NCI-H2227 (cell line): ENCODE measurements around the gene RAD51B.
A peak's percentile ranks its signal among the peaks of the same experiment; 100 is the strongest.

Source experiments
- DNase-seq: peaks from one replicate; lab custom pipeline; 2025; ENCODE audit not compliant: unreplicated experiment; lab: John Stamatoyannopoulos, UW

RAD51B gene

DNA sequence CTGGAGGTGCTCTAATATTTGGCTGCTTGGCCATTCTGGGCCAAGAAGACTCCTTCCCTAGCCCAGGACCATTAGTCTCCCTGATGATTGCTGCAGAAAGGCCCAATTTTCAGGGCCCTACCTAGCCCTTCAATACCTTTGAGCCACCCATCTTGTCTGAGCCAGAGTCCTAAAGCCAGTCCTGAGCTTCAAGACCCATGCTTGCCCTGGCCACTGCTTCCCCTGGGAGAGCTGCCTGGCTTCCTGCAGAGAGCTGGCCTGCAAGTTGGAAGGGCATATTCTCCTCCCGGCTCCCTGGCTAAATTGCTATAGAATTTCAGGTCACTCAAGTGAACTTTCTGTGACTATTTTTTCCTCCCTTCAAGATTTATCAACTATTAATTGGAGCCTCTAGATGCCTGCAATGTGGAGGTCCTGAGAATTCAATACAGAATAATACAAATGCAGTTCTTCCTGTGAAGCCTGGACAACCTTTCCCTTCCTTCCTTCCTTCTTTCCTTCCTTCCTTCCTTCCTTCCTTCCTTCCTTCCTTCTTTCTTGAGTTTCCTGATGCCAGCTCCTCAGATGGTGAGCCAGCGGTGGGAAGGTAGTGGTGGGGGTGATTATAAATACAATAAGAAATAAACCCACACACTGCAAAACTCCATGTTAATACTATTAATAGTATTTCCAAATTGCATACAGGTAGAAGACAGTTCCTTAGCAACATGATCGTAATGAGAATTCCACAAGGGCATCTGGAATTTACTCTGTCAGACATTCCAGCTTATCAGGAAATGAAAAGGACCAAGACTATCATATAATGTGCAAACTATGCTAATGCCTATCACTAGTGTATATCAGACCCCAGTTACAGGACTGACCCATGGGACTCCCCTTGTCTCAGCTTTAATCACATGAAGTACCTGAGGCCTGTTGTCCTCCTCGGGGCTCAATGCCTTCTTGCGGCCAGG, 865.2 kb downstream of the RAD51B start:
- DNase-seq: no peak

DNA sequence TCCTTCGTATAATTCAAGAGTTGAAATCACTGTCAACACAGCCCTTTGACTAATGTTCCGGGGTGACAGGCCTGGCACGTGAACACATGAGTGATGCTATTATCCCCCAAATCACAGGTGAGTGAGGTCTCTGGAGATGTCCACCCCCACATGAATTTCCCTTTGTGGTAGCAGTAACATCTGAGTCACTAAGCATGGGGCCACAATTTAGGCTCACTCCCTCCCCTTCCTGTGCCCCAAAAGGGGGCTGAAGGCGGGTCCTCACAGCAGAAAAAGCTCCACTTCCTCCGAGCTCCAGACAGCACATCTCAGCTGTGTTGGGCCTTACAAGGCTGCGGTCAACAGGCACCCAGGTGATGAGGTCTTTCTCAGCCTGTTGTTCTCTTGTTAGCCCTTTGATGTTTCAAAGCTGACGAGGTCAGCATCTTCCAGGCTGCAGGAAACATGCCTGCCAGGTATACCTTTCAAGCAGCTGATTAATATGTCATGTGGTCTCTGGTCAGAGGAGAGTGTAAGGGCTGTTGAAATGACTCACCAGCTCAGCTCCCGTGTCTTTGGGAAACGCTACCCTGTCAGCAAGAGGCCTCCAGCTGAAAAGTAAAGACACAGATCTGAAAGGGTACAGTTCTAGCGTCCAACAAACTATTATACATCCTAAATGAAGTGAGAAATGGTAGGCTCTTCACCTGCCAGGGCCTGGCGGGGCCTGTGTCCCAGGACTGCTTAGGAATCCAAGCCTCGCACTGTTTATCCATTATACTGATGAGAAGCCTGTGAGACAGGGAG, 866.0 kb downstream of the RAD51B start:
- DNase-seq: no peak

DNA sequence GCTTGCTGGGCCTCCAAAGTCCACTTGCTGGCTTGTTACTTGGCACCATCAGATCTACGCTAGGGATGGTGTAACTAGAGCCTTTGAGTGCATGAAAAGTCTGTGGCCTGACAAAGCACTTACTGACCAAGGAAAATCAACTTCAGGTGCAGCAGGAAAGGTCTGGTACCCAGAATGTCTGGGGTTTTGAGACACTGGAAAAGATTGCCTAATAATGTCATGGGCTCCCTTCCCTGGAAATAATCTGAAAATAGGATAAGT, 866.6 kb downstream of the RAD51B start:
- no peak for DNase-seq

DNA sequence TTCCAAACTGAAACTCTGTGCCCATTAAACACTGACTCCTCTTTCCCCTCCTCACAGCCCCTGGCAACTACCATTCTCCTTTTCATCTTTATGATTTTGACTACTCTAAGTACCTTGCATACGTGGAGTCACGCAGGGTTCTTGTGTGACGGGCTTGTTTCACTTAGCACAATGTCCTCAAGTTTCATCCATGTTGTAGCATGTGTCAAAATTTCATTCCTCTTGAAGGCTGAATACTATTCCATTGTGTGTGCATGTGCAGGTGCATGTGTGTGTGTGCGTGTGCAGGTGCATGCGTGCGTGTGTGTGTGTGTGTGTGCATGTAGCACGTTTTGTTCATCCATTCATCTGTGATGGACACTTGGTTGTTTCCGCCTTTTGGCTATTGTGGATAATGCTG, 867.1 kb downstream of the RAD51B start:
- DNase-seq: no peak

- no peak for DNase-seq
Observed at GRCh38 chr14:68687746-68688145, 868.2 kb downstream of the RAD51B start.

GRCh38 chr14:68688872-68689371, 869.3 kb downstream of the RAD51B start:
- DNase-seq: peak; percentile 21

- DNase-seq: no peak
Observed at GRCh38 chr14:68689511-68689910, 869.9 kb downstream of the RAD51B start.

GRCh38 chr14:68690089-68690958, 870.7 kb downstream of the RAD51B start:
- DNase-seq: no peak

GRCh38 chr14:68691031-68691791, 871.6 kb downstream of the RAD51B start:
- DNase-seq: peak; percentile 89

GRCh38 chr14:68691792-68692118, 872.2 kb downstream of the RAD51B start:
- DNase-seq: no peak

DNA sequence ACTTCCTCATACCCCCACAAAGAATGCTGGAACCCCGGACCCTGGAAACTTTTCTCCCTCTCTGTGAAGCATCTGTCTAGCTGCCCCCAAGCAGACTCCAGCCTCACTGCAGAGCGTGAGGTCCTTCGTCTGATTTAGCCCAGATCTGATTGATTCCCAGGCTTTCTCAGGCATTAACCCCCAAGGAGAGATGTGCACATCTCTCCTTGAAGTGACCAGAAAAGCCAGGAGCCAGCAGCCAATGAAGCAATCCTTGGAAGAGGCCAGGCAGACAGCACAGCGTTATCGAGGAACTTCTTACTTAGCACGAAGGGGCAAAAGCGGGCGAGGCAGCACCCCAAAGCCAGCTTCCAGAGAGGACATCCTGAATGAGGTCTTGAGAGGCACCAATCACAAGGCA, 872.6 kb downstream of the RAD51B start:
- DNase-seq: no peak

- DNase-seq: no peak
Observed at GRCh38 chr14:68692916-68693771, 873.6 kb downstream of the RAD51B start.

GRCh38 chr14:68693926-68694325, 874.3 kb downstream of the RAD51B start:
- no peak for DNase-seq

GRCh38 chr14:68694516-68695235, 875.1 kb downstream of the RAD51B start:
- DNase-seq: no peak

GRCh38 chr14:68695326-68695768, 875.8 kb downstream of the RAD51B start:
- no peak for DNase-seq

DNA sequence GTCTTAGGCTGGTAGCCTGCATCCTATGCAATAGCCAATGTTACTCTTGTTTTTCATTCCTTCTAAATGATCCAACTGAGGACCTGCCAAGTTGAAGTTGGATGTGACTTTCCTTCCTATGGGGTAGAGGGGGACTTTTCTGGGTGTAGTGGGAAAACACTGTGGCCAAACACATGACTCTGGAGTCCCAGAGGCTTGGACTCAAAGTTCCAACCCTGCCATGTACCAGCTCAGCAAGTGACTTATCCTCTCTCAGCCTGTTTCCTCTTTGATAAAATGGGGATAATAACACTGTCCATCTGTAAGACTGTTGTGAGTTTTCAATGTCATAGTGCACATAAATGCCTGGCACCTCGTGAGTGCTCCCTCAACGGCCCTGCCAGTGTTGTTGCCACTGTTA, 876.3 kb downstream of the RAD51B start:
- no peak for DNase-seq

- DNase-seq: no peak
Observed at GRCh38 chr14:68696266-68696665, 876.7 kb downstream of the RAD51B start.

- DNase-seq: no peak
Observed at GRCh38 chr14:68696721-68697495, 877.3 kb downstream of the RAD51B start.
